Fibroblast of lung (primary cell): ENCODE results near the gene EFHD1. TPM values are rescaled to one million over a fixed set of nuclear protein-coding genes. Genes with fewer than 3 reads are reported as not detected.

ENCODE experiments used
- DNase-seq, 2 donors: peaks; one replicate each; pipeline versions ENCODE4 v3.0.0 to v3.0.0-alpha.2; 2010; ENCODE audit warnings: low read depth in 2 of 2
- H2AFZ ChIP-seq: 2 replicates; pipeline ENCODE4 v1.5.1; 2012; ENCODE audit warnings: low read length, control low read depth, inconsistent platforms
- H3K27ac ChIP-seq: 2 replicates; pipeline ENCODE4 v1.5.1; 2011; ENCODE audit warnings: low read length, control low read depth; ENCODE audit not compliant: insufficient read depth
- H3K27me3 ChIP-seq: 2 replicates; pipeline ENCODE4 v1.5.1; 2011; ENCODE audit warnings: mild to moderate bottlenecking, low read length; ENCODE audit not compliant: control insufficient read depth, insufficient read depth
- H3K36me3 ChIP-seq: 2 replicates; pipeline ENCODE4 v1.5.1; 2011; ENCODE audit warnings: low read length; ENCODE audit not compliant: control insufficient read depth, insufficient read depth
- H3K4me1 ChIP-seq: 2 replicates; pipeline ENCODE4 v1.5.1; 2011; ENCODE audit warnings: low read length; ENCODE audit not compliant: control insufficient read depth, insufficient read depth; ENCODE audit errors: extremely low read depth
- H3K4me2 ChIP-seq: 2 replicates; pipeline ENCODE4 v1.5.1; 2011; ENCODE audit warnings: low read length, control low read depth; ENCODE audit not compliant: insufficient read depth; ENCODE audit errors: extremely low read depth
- H3K4me3 ChIP-seq, 4 experiments: fragments of 200-600 bp in 1 of 4; sonication (generic) in 1 of 4; replicated peaks in 1 of 4; 2 replicates each; pipeline ENCODE4 v1.5.1; 2011 to 2016; ENCODE audit warnings: low read length in 4 of 4, low read depth in 3 of 4, mild to moderate bottlenecking in 3 of 4, control low read depth in 2 of 4, inconsistent platforms in 1 of 4, mixed read lengths in 1 of 4; ENCODE audit not compliant: insufficient read depth in 1 of 4; ENCODE audit errors: control extremely low read depth in 1 of 4
- H3K79me2 ChIP-seq: 2 replicates; pipeline ENCODE4 v1.5.1; 2012; ENCODE audit warnings: mild to moderate bottlenecking, low read length, inconsistent platforms; ENCODE audit not compliant: control insufficient read depth, insufficient read depth
- H3K9ac ChIP-seq: 2 replicates; pipeline ENCODE4 v1.5.1; 2011; ENCODE audit warnings: mild to moderate bottlenecking, low read length, control low read depth; ENCODE audit not compliant: insufficient read depth
- H3K9me3 ChIP-seq: 2 replicates; pipeline ENCODE4 v1.5.1; 2012; ENCODE audit warnings: low read depth, low read length; ENCODE audit not compliant: control insufficient read depth, insufficient read depth
- H4K20me1 ChIP-seq: 2 replicates; pipeline ENCODE4 v1.5.1; 2011; ENCODE audit warnings: low read length; ENCODE audit not compliant: control insufficient read depth, insufficient read depth; ENCODE audit errors: extremely low read depth
- EZH2 ChIP-seq: IDR thresholded peaks from 2 replicates; pipeline ENCODE4 v1.5.1; 2012; ENCODE audit warnings: low read length, control low read depth, mild to moderate bottlenecking; ENCODE audit errors: missing control alignments
- polyA plus RNA-seq, 2 donors: library from polyadenylated mRNA; depleted of rRNA in 1 of 2; stranded (reverse) in 1 of 2; unstranded in 1 of 2; fragments of >200 nt; gene quantifications; 2 replicates each; pipeline ENCODE4 v1.2.1, GENCODE V29; 2011 to 2012; ENCODE audit warnings: missing spikeins in 1 of 2
- total RNA-seq: library from RNA; depleted of rRNA; stranded (reverse); fragments of >200 nt; gene quantifications from 2 replicates; pipeline ENCODE4 v1.2.1, GENCODE V29; 2014
- TF ChIP-seq, protein P1 (sequence below), 2 donors: IDR thresholded peaks in 1 of 2; conservative IDR thresholded peaks in 1 of 2; 1 replicate in 1 of 2; 2 replicates in 1 of 2; pipeline ENCODE4 v1.5.1; 2011 to 2012; ENCODE audit warnings: low read length in 2 of 2, control low read depth in 1 of 2, inconsistent platforms in 1 of 2, low read depth in 1 of 2, mild to moderate bottlenecking in 1 of 2

EFHD1 gene
- total and polyA plus RNA-seq, 2 donors (not counting 1 experiment from before 2014, with no cell fraction given), result 0.83 TPM; not detected in 1

DNA sequence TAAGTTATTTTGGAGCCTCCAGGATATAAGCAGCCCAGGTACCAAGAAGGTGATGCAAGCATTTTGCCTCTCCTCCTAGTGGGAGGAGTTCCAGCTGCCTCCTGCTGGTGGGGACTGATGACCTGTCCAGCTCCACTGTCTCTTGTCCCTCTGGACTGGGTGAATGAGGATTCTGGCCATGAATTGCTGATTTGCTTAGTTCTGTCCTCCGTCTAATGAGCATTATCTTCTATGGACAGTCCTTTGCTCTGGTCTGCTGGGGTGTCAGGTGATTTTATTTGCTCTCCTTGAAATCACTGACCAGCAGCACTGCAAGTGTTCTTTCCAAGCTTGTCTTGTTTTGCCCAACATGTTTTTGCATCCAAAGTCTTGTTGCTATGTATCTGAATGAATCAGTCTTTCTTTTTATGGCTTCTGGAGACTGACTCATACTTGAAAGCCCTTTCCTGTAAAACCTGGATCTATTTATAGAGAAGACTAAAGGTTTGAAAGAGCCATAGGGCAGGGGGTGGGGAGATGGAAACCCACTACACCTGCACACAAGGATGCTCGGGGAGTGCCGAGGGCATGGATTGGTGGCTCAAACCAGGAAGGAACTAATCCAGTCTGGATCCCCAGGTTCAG, 40.5 kb upstream of the EFHD1 start:
- Histone ChIP-seq H3K4me1 (peaks cover 7% of the 10 kb centered on the region), H3K36me3 (no peaks in the 10 kb centered on the region), H3K9ac (no peak overlapping the region), H3K79me2 (no peaks in the 10 kb centered on the region), H3K27me3 (no peaks in the 10 kb centered on the region), H3K27ac (no peak overlapping the region), H2AFZ (no peak overlapping the region), H4K20me1 (no peaks in the 10 kb centered on the region), H3K4me3 (no peak overlapping the region), H3K9me3 (no peaks in the 10 kb centered on the region), H3K4me2 (no peak overlapping the region)
- no peak for TF ChIP-seq EZH2
- TF ChIP-seq, protein P1, sequence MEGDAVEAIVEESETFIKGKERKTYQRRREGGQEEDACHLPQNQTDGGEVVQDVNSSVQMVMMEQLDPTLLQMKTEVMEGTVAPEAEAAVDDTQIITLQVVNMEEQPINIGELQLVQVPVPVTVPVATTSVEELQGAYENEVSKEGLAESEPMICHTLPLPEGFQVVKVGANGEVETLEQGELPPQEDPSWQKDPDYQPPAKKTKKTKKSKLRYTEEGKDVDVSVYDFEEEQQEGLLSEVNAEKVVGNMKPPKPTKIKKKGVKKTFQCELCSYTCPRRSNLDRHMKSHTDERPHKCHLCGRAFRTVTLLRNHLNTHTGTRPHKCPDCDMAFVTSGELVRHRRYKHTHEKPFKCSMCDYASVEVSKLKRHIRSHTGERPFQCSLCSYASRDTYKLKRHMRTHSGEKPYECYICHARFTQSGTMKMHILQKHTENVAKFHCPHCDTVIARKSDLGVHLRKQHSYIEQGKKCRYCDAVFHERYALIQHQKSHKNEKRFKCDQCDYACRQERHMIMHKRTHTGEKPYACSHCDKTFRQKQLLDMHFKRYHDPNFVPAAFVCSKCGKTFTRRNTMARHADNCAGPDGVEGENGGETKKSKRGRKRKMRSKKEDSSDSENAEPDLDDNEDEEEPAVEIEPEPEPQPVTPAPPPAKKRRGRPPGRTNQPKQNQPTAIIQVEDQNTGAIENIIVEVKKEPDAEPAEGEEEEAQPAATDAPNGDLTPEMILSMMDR (conservative IDR thresholded peaks at IDR 0.05 in 1 of 2, IDR thresholded peaks at IDR 0.05 in 1 of 2; ENCODE audit: low read depth in 1 of 2, low read length in 2 of 2), result no peak
- peak; percentile 48 to 89 for DNase-seq

DNA sequence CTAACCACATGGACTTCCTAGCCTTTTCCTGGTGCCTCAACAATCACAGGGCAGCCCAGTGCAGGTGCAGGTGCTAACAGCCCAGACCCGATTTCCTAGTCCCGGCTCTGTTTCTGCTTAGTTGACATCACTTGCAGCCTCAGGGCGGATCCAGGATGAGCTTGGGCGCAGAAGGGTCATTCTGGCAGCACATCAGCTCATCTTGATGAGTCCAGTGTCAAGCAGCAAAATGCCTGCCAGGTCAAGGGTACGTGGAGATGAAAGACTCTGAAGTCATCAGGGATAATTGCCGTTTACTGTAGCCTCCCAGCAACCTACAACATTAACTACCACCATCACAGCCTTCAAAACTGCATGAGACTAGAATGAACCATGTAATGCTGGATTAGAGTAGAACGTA, 39.4 kb upstream of the EFHD1 start:
- Histone ChIP-seq H3K27me3 (no peaks in the 10 kb centered on the region), H3K27ac (no peak overlapping the region), H3K9ac (no peak overlapping the region), H3K36me3 (no peaks in the 10 kb centered on the region), H3K4me1 (peaks cover 3% of the 10 kb centered on the region), H4K20me1 (no peaks in the 10 kb centered on the region), H3K79me2 (no peaks in the 10 kb centered on the region), H3K9me3 (no peaks in the 10 kb centered on the region), H2AFZ (no peak overlapping the region), H3K4me2 (no peak overlapping the region), H3K4me3 (no peak overlapping the region)
- no peak for DNase-seq
- TF ChIP-seq, protein P1 (conservative IDR thresholded peaks at IDR 0.05 in 1 of 2, IDR thresholded peaks at IDR 0.05 in 1 of 2; ENCODE audit: low read depth in 1 of 2, low read length in 2 of 2), result no peak
- TF ChIP-seq EZH2, result no peak

DNA sequence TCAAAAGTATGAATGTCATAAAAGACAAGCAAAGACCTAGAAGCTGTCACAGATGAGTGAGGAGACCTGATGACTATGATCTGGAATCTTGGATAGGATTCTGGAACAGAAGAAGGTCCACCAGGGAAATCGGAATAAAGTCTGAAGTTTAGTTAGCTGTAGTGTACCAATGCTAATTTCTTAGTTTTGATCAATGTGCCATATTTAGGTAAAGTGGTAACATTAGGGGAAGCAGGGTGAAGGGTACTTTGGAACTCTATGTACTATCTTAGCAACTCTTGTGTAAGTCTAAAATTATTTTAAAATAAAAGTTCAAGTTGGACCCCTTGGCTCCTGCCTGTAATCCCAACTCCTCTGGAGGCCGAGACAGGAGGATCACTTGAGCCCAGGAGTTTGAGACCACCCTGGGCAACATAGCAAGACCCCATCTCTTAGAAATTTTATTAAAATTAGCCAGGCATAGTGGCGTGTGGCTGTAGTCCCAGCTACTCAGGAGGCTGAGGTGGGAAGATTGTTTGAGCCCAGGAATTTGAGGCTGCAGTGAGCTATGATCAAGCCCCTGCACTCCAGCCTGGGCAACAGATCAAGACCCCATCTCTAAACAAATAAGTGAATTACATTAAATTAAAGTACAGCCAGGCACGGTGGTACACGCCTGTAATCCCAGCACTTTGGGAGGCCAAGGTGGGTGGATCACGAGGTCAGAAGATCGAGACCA, 35.9 kb upstream of the EFHD1 start:
- TF ChIP-seq, protein P1 (conservative IDR thresholded peaks at IDR 0.05 in 1 of 2, IDR thresholded peaks at IDR 0.05 in 1 of 2; ENCODE audit: low read depth in 1 of 2, low read length in 2 of 2), result no peak
- no peak for TF ChIP-seq EZH2
- H3K27me3 ChIP-seq, result no peaks in the 10 kb centered on the region
- H3K4me2 ChIP-seq, result no peak overlapping the region
- H3K4me3 ChIP-seq, result no peak overlapping the region
- DNase-seq, result no peak
- H2AFZ ChIP-seq, result no peak overlapping the region
- H3K36me3 ChIP-seq, result no peaks in the 10 kb centered on the region
- H3K9ac ChIP-seq, result no peak overlapping the region
- H3K9me3 ChIP-seq, result no peaks in the 10 kb centered on the region
- peaks cover 3% of the 10 kb centered on the region for H3K4me1 ChIP-seq
- no peaks in the 10 kb centered on the region for H3K79me2 ChIP-seq
- H3K27ac ChIP-seq, result no peak overlapping the region
- H4K20me1 ChIP-seq, result no peaks in the 10 kb centered on the region
